ENCODE results near the gene LMTK2. TPM values are rescaled to one million over a fixed set of nuclear protein-coding genes. Genes with fewer than 3 reads are reported as not detected.

Gene LMTK2
- total RNA-seq, 1 donor = 26.4 TPM

DNA sequence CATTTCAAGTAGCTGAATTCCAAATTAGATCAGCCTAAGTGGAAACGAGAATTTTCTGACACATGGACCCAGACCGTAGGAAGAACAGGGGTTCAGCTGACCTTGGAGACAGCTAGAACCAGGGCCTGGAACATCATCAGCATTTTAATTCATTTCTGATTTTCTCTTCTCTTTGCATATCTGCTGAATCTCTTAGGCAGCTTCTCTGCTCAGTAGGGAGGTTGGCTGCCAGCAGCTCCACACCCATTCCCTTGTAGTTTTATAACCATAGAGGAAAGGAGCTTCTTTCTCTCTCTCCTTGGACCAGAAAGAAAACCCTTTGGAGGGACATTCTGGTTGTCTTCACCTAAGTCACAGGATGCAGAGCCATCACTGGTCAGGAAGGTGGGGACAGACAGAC lies 36.0 kb downstream of the LMTK2 start:
- H3K27me3 ChIP-seq (ENCODE audit: insufficient read depth, low read length) = peaks cover 56% of the 10 kb centered on the region
- peaks cover 13% of the 10 kb centered on the region for H3K4me1 ChIP-seq (ENCODE audit: insufficient read depth, low read length)
- no peak overlapping the region for H3K4me3 ChIP-seq (ENCODE audit: low read length)
- H3K9me3 ChIP-seq (ENCODE audit: low read depth, low read length) = no peaks in the 10 kb centered on the region

- H3K9me3 ChIP-seq (ENCODE audit: low read depth, low read length) = no peaks in the 10 kb centered on the region
- peaks cover 24% of the 10 kb centered on the region for H3K27me3 ChIP-seq (ENCODE audit: insufficient read depth, low read length)
- no peaks in the 10 kb centered on the region for H3K4me1 ChIP-seq (ENCODE audit: insufficient read depth, low read length)
- H3K4me3 ChIP-seq (ENCODE audit: low read length) = no peak overlapping the region
Observed at GRCh38 chr7:98148607-98149006, 41.9 kb downstream of the LMTK2 start.

- Histone ChIP-seq H3K4me3 (ENCODE audit: low read length) (no peak overlapping the region), H3K27me3 (ENCODE audit: insufficient read depth, low read length) (peaks cover 24% of the 10 kb centered on the region), H3K9me3 (ENCODE audit: low read depth, low read length) (no peaks in the 10 kb centered on the region), H3K4me1 (ENCODE audit: insufficient read depth, low read length) (no peaks in the 10 kb centered on the region)
Observed at GRCh38 chr7:98149116-98149692, 42.5 kb downstream of the LMTK2 start.

GRCh38 chr7:98151884-98152283 lies 45.2 kb downstream of the LMTK2 start:
- H3K4me1 ChIP-seq (ENCODE audit: insufficient read depth, low read length) = no peaks in the 10 kb centered on the region
- H3K27me3 ChIP-seq (ENCODE audit: insufficient read depth, low read length) = peaks cover 18% of the 10 kb centered on the region
- H3K4me3 ChIP-seq (ENCODE audit: low read length) = no peak overlapping the region
- H3K9me3 ChIP-seq (ENCODE audit: low read depth, low read length) = no peaks in the 10 kb centered on the region

DNA sequence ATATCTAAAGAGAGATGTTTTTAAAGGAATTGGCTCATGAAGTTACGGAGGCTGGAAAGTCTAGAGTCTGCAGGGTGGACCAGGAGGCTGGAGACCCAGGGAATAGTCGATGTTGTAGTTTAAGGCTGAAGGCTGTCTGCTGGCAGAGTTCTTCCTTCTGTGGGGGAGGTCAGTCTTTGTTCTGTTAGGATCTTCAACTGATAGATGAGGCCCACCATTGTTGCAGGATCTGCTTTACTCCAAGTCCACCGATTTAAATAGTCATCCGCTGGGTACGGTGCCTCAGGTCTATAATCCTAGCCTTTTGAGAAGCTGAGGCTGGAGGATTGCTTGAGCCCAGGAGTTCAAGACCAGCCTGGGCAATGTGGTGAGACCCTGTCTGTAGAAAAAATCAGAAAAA lies 50.0 kb downstream of the LMTK2 start:
- Histone ChIP-seq H3K9me3 (ENCODE audit: low read depth, low read length) (no peaks in the 10 kb centered on the region), H3K4me1 (ENCODE audit: insufficient read depth, low read length) (no peaks in the 10 kb centered on the region), H3K27me3 (ENCODE audit: insufficient read depth, low read length) (peaks cover 3% of the 10 kb centered on the region), H3K4me3 (ENCODE audit: low read length) (no peak overlapping the region)

- peaks cover 5% of the 10 kb centered on the region for H3K4me1 ChIP-seq (ENCODE audit: insufficient read depth, low read length)
- H3K4me3 ChIP-seq (ENCODE audit: low read length) = no peak overlapping the region
- no peaks in the 10 kb centered on the region for H3K9me3 ChIP-seq (ENCODE audit: low read depth, low read length)
- H3K27me3 ChIP-seq (ENCODE audit: insufficient read depth, low read length) = peaks cover 4% of the 10 kb centered on the region
Observed at GRCh38 chr7:98157761-98158160, 51.1 kb downstream of the LMTK2 start.

DNA sequence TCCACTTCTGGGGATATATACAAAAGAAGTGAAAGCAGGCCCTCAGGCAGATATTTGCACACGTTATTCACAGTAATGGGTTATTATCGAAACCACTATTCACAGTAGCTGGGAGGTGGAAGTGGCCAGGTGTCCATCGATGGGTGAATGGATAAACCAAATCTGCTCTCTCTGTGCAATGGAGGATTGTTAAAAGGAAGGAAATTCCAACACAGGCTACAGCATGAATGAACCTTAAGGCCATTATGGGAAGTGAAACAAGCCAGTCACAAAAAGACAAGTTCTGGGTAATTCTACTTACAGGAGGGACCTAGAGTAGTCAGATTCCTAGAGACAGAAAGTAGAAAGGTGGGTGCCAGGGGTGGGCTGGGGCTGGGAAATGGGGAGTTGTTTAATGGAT lies 56.1 kb downstream of the LMTK2 start:
- H3K27me3 ChIP-seq (ENCODE audit: insufficient read depth, low read length) = peaks cover 4% of the 10 kb centered on the region
- no peaks in the 10 kb centered on the region for H3K9me3 ChIP-seq (ENCODE audit: low read depth, low read length)
- H3K4me1 ChIP-seq (ENCODE audit: insufficient read depth, low read length) = peaks cover 11% of the 10 kb centered on the region
- no peak overlapping the region for H3K4me3 ChIP-seq (ENCODE audit: low read length)

- H3K4me3 ChIP-seq (ENCODE audit: low read length) = no peak overlapping the region
- no peaks in the 10 kb centered on the region for H3K9me3 ChIP-seq (ENCODE audit: low read depth, low read length)
- peaks cover 11% of the 10 kb centered on the region for H3K4me1 ChIP-seq (ENCODE audit: insufficient read depth, low read length)
- H3K27me3 ChIP-seq (ENCODE audit: insufficient read depth, low read length) = peaks cover 4% of the 10 kb centered on the region
Observed at GRCh38 chr7:98163269-98163668, 56.6 kb downstream of the LMTK2 start.

DNA sequence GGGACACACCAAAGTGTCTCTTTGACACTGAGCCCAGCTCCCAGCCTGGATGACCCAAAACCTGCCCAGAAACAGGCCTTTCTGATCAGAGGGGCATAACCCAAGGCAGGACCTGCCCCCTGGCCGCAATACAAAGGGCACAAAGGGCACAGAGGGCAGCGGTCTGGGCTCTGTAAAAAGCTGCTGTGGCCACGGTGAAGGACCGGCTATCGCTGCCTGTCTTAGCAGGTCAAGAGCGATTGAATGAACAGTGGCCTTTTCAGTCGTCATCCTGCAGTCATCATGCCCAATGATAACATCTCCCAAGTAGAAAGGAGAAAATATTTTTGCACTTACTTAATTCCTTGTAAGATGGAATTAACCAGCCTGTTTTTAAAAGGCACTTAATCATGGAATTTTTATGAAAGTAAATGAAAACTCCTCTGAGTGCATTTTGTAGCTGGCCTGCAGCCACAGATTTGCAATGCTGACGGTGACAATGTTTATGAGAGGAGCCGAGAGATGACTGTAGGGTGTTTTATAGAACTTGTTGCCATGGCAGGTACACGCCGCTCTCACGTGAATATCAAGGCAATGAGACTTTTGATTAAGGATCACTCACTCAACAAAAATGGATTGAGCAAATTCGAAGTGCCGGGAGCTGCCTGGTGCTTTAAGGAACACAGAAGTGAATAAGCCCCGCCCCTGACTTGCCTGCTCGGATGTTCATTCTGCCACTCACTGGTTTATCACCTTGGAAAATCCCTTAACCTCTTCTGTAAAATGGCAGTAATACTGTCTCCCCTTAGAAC lies 57.2 kb downstream of the LMTK2 start:
- Histone ChIP-seq H3K4me3 (ENCODE audit: low read length) (no peak overlapping the region), H3K4me1 (ENCODE audit: insufficient read depth, low read length) (peaks cover 11% of the 10 kb centered on the region), H3K27me3 (ENCODE audit: insufficient read depth, low read length) (peaks cover 4% of the 10 kb centered on the region), H3K9me3 (ENCODE audit: low read depth, low read length) (no peaks in the 10 kb centered on the region)

GRCh38 chr7:98165827-98166667 lies 59.4 kb downstream of the LMTK2 start:
- H3K9me3 ChIP-seq (ENCODE audit: low read depth, low read length) = no peaks in the 10 kb centered on the region
- H3K4me1 ChIP-seq (ENCODE audit: insufficient read depth, low read length) = peaks cover 11% of the 10 kb centered on the region
- no peak overlapping the region for H3K4me3 ChIP-seq (ENCODE audit: low read length)
- H3K27me3 ChIP-seq (ENCODE audit: insufficient read depth, low read length) = peaks cover 4% of the 10 kb centered on the region

DNA sequence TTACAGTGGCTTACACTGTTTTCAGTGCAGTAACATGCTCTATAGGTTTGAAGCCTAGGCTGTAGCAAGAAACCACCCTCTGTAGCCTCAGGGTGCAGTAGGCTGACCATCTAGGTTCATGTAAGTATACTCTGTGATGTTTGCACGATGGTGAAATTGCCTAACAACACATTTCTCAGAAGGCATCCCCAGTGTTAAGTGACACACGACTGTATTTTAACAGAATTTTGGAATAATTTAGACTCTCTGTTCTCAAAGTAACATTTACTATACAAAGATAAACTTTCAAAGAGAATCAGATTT lies 60.0 kb downstream of the LMTK2 start:
- Histone ChIP-seq H3K4me3 (ENCODE audit: low read length) (no peak overlapping the region), H3K27me3 (ENCODE audit: insufficient read depth, low read length) (peaks cover 2% of the 10 kb centered on the region), H3K9me3 (ENCODE audit: low read depth, low read length) (no peaks in the 10 kb centered on the region), H3K4me1 (ENCODE audit: insufficient read depth, low read length) (peaks cover 11% of the 10 kb centered on the region)

- H3K4me1 ChIP-seq (ENCODE audit: insufficient read depth, low read length) = peaks cover 7% of the 10 kb centered on the region
- H3K27me3 ChIP-seq (ENCODE audit: insufficient read depth, low read length) = no peaks in the 10 kb centered on the region
- H3K4me3 ChIP-seq (ENCODE audit: low read length) = no peak overlapping the region
- no peaks in the 10 kb centered on the region for H3K9me3 ChIP-seq (ENCODE audit: low read depth, low read length)
Observed at GRCh38 chr7:98167653-98168052, 61.0 kb downstream of the LMTK2 start.

DNA sequence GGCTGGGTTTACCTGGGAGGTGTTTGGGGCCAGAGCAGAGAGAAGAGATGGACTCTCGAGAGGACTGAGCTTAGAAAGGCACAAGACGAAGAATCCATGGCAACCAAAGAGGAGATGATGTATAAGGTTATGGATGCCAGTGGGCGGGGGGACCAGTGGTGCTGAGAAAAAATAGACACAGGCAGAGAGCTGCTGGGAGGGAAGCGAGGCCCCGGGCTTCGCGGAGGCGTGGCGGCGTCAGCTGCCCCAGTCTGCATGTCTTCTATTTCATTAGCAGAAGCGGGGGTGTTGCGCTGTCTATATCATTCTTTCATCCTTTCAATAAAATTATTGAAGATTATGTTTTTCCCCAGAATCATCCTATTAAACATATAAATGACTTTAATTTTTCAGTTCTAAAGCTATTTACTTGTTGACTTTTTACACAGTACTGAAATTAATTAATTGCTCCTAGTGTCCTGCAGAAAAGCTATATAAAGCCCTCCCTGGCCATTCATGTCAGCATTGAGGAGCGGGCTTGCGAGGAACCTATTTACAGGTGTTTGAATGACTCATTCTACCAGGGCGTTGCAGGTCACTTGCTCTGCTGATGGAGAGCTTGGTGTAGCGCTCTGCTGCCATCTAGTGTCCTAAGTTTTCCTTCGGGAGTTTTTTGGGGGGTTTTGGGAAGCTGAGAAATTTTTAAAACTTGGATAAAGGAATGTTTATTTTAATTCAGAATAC lies 61.7 kb downstream of the LMTK2 start:
- H3K4me1 ChIP-seq (ENCODE audit: insufficient read depth, low read length) = peaks cover under 1% of the 10 kb centered on the region
- H3K4me3 ChIP-seq (ENCODE audit: low read length) = no peak overlapping the region
- no peaks in the 10 kb centered on the region for H3K27me3 ChIP-seq (ENCODE audit: insufficient read depth, low read length)
- no peaks in the 10 kb centered on the region for H3K9me3 ChIP-seq (ENCODE audit: low read depth, low read length)

DNA sequence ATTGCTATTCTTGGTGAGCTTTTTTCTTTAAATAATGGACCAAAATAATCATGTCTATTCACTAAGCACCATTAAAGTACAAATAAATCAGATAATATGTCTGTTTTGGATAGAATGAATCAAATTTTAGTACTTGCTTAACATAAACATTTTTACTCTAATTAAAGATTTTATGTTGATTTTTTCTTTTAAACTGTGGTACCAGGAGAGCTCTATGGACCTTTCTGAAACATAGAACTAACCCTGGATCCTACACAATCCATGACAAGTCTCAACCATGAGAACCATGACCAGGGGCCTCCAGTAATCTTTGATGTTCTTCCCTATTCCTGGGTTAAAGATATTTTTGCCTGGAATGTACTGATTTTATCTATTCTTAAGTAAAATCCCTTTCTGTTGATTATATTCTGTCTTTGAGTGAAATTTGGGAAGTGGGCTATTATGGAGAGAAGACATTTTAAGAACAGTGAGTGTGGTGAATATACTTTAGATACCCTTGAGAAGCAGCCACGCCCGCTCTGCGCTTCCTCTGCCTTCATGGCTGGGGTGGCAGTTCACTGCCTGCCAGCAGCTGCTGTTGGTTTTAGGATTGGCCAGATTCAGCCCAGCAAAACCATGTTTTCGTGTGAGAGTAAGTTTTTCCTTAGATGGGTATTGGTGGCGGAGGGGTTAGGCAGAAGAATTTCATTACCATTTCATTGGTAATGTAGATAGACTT lies 62.4 kb downstream of the LMTK2 start:
- H3K4me1 ChIP-seq (ENCODE audit: insufficient read depth, low read length) = no peaks in the 10 kb centered on the region
- H3K27me3 ChIP-seq (ENCODE audit: insufficient read depth, low read length) = no peaks in the 10 kb centered on the region
- H3K9me3 ChIP-seq (ENCODE audit: low read depth, low read length) = no peaks in the 10 kb centered on the region
- no peak overlapping the region for H3K4me3 ChIP-seq (ENCODE audit: low read length)

All from mononuclear cell (primary cell).